NCI-H446 (cell line): Measurements from ENCODE around the gene TBC1D7.
"Not testable (repeated sequence)": the region's sequence is repeated elsewhere in the genome, so short reads cannot be mapped to it uniquely, and the experiment has no call there.

Experiments used
- DNase-seq, 2 experiments: peaks; one replicate each; lab custom pipeline; 2025; lab: John Stamatoyannopoulos, UW

Gene TBC1D7

DNA sequence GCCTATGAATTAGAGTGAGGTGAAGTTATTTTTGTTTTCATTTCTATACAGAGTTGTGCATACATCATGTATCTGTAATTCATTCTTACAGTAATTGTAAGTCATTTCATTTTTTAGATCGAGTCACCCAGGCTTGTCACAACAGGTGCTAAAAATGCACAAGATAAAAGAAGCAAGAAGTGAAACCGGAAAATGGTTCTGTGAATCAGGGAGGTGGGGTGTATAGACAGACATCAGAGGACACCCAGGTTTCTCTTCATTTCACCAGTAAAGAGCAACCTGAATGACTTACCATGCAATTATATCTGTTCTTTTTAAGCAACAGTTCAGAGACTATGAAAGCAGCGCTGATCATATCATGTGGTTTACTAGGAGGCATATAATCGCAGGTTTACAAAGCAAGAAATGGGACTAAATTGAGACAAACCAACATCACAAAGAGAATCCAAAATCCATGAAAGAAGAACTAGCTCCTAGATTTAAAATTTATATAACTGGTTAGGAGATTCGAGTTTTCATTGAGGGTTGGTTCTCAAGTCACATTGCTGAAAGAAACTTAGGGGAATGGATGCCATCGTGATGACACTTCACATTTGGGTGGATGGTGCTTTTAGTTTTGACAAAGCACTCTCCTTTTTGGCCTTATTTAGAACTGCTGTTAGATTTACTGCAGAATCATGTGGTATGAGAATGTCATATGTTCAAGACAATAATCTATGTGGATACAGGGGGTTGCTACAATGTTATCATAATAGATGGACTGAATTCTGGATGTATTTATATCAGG lies 27.9 kb upstream of the TBC1D7 start:
- DNase-seq = no peak

- peak in 1 of 2 experiments; percentile 83 for DNase-seq
Observed at GRCh38 chr6:13355043-13355945, 27.0 kb upstream of the TBC1D7 start.

GRCh38 chr6:13354331-13355042 lies 26.1 kb upstream of the TBC1D7 start:
- DNase-seq = no peak

DNA sequence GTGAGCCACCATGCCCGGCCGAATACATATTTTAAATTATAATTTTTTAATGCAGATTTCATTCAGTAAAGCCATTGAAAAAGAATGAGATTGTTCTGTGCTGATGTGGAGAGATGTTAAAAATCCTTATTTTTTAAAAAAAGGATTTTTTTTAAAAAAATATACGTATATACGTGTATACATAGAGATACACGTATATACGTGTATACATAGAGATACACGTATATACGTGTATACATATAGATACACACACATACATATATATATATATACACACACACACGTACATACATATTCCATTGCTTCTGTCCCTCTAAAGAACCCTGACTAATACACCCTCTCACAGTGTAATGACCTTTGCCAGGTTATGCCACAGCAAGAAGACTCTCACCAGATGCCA lies 23.8 kb upstream of the TBC1D7 start:
- DNase-seq = no peak

GRCh38 chr6:13351271-13351670 lies 22.9 kb upstream of the TBC1D7 start:
- DNase-seq = no peak

GRCh38 chr6:13349811-13350506 lies 21.6 kb upstream of the TBC1D7 start:
- no peak for DNase-seq

DNA sequence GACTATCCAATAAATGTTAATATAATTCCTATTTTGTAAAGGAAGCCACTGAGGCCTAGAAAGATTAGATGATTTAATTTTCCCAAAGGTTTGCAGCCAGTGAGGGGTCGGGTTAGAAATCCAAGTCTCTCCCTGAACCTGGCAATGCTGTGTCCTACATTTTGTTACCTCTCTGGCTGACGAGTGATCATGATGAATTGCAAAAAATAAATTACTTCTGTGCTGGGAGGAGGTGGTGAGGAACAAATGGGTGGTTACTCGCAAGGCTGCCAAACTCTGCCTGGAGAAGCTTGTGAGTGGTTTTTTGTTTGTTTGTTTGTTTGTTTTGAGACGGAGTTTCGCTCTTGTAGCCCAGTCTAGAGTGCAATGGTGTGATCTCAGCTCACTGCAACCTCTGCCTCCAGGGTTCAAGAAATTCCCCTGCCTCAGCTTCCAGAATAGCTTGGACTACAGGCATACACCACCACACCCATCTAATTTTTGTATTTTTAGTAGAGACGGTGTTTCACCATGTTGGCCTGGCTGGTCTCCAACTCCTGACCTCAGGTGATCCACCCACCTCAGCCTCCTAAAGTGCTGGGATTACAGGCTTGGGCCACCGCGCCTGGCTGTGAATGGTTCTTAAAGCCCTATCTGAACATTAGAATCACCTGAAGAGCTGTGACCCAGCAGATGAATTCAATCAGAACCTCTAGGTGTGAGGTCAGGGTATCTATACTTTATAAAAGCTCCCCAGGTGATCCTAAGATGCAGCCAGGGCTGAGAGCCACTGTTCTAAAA lies 20.2 kb upstream of the TBC1D7 start:
- DNase-seq = no peak

DNA sequence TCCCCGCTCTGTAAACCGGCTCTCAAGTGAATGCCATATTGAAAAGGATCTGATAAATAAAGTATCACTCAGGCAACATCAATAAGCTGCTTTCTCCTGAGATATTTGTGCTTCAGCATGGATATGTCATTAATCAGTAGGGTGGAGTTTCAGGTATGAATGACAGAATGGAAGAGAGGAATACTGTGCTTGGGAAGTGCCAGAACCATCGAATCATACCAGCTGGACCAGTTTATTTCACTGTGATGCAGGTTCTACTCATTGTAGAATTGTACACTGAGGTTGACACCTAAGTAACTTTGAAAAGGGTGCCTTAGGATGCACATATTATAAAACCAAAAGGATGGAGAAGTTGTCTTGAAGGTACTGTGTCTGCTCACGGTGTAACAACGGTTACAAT lies 17.9 kb upstream of the TBC1D7 start:
- no peak for DNase-seq

DNA sequence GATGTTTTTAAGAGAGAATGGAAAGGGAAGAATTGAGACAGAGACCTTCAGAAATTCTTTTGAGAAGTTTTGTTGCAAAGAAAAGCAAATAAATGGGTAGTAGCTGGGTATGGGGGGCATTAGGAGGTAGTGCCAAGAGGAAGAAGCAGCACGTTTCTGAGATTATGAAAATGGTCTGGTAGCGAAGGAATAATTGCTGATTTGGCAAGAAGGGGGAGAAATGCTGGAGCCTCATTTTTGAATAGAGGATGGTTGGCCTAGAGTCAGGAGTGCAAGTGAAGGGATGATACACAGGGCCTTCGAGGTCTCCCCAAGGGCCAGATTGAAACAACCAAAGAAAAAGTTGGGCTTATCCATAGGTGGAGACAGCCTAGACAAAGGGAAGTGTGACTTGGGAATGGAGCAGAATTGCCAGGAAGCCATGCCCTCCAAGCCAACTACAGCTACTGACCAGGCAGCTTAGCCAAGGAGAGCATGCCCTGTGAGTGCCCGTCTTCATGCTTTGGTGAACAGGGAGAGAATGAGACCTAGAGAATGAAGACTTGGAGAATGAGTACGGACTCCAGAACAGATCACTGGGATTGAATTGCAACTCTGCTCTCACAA lies 14.2 kb upstream of the TBC1D7 start:
- no peak for DNase-seq

DNA sequence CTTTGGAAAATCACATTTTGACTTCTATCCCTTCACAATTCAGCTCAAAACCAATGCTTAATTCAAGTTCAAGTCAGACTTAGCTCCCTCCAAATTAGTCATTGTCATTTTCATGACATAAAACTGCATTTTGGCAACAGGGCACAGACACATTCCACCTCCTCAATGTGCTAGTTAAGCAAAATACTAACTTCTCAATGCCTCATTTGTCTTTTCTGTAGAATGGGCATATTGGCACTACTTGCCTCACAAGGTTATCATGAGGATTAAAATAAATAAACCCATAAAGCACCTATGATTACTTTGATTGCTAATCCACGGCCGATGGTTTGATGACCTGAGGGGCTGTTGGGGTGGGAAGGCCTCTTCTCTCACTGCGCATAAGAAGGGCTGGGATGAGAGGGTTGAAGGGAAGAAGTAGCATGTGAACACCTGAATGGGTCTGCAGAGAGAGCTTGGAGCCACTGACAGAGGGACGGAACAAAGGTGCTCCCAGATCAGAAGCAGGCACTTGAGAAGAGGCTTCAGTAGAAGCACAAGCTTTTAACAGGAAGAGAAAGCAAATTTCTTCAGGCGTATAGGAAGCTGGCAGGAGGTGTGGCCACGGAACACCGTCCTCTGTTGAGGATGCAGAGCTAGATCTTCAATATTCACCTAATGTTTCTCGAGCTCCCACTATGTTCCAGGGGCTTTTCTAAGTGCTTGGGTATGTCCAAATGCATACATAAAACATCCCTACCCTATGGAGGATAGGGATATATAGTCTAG lies 11.7 kb upstream of the TBC1D7 start:
- DNase-seq = no peak

GRCh38 chr6:13338038-13338437 lies 9.7 kb upstream of the TBC1D7 start:
- no peak for DNase-seq

- peak; percentile 77 to 82 for DNase-seq
Observed at GRCh38 chr6:13336553-13336952, 8.2 kb upstream of the TBC1D7 start.

- DNase-seq = no peak
Observed at GRCh38 chr6:13334953-13335352, 6.6 kb upstream of the TBC1D7 start.

GRCh38 chr6:13332349-13332706 lies 4.0 kb upstream of the TBC1D7 start:
- DNase-seq = no peak

DNA sequence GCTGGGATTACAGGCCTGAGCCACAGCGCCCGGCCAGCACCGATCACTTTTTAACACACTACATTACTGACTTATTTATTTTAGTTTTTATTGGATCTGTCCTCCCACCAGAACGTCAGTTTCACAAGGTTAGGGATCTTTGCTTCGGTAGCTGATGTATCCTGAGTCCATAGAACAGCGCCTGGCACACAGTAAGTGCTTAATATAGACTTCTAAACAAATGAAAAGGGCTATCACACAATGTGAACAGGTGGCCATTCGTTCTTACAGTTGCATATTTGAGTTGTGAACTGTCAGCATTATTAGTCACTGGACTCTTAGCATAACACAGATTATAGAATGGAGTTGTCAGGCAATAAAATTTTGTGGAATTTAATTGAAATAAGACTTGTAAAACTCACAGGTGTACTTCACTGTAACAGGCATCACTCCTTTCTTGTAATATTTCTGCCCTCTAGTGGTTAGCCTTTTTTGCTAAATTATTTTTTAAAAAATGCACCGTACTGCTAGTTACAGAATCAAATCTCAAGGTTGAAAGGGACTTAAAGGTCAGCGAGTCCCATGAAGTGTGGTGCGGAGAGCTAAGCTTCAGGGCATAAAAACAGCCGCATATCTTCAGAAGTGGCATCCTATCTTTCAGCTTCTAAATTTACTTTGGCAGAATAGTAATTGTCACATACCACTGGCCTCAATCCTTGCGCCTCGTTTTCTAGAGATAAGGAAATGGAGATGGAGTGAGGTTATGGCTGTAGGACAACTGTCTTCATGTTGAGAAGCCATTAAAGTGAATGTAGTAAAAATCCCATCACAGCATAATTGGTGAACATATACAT lies 3.4 kb upstream of the TBC1D7 start:
- peak; percentile 7 to 43 for DNase-seq

DNA sequence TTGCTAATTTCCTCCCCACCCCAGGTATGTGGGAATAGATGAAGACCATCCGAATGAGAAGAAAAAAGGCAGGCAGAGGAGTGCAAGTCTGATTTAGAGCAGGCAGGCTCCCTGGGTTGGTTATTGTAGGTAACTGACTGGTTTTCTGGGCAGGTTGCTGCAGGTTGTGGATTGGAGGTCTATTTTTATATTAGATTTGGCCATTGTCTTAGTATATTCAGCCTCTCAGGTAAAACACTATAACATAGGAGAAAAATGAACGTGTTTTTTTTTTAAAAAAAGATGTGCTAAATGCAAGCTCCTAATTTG lies 492 bp upstream of the TBC1D7 start:
- DNase-seq = no peak

GRCh38 chr6:13327691-13328075 lies 654 bp downstream of the TBC1D7 start:
- no peak for DNase-seq

DNA sequence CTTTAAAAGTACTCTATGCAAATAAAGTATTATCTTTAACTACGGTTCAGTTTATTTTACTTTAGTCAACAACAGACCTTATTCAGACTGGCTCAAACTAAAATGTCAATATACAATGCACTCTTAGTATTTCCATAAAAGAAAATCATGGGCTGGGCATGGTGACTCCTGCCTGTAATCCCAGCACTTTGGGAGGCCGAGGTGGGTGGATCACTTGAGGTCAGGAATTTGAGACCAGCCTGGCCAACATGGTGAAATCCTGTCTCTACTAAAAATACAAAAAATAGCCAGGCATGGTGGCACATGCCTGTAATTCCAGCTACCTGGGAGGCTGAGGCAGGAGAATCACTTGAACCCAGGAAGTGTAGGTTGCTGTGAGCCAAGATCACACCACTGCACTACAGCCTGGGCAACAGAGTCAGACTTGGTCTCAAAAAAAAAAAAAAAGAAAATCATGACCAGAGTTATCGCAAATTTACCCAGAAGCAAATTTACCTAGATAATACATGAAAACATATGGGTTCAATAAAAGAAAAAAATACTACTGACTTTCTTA lies 2.2 kb downstream of the TBC1D7 start:
- DNase-seq = not testable (repeated sequence)
